ENCODE measurements around the gene FOXK2. TPM values are rescaled to one million over a fixed set of nuclear protein-coding genes. Genes with fewer than 3 reads are reported as not detected.

The FOXK2 gene
- total RNA-seq, 1 donor from 2014 or later, result 55.5 TPM

DNA sequence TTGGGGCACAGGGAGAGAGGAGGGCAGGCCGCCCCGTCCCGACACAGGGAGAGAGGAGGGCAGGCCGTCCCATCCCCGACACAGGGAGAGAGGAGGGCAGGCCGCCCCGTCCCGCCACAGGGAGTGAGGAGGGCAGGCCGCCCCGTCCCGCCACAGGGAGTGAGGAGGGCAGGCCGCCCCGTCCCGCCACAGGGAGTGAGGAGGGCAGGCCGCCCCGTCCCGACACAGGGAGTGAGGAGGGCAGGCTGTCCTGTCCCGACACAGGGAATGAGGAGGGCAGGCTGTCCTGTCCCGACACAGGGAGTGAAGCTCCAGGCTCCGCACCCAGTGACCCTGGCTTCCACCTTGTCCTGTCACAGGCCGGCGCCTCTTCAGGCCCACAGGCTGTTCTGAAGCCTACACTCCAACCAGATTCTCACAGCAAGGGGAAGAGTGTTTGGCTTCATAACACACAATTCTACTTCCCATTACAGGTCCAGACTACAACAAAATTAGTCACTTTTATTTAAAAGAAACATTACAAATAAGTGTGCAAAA lies 94.6 kb downstream of the FOXK2 start:
- no peaks in the 10 kb centered on the region for H3K9me3 ChIP-seq
- peaks cover 0 to 54% of the 10 kb centered on the region in 2 donors for H3K36me3 ChIP-seq
- no peak for TF ChIP-seq CTCF (IDR thresholded peaks at IDR 0.05)
- no peak for TF ChIP-seq POLR2AphosphoS5 (IDR thresholded peaks at IDR 0.05; ENCODE audit: insufficient read depth in 1 of 2, low read depth in 1 of 2)
- TF ChIP-seq POLR2A (IDR thresholded peaks at IDR 0.05), result no peak
- H3K27me3 ChIP-seq, result no peaks in the 10 kb centered on the region
- H3K4me1 ChIP-seq, result no peaks in the 10 kb centered on the region
- intact Hi-C loops (cut with DNase I), result no loop called here
- no peak overlapping the region for H3K27ac ChIP-seq
- DNase-seq (ENCODE audit: extremely low spot score in 2 of 2), result no peak
- no peak overlapping the region for H3K4me3 ChIP-seq

- Histone ChIP-seq H3K36me3 (peaks cover 0 to 62% of the 10 kb centered on the region in 2 donors), H3K9me3 (no peaks in the 10 kb centered on the region), H3K4me1 (no peaks in the 10 kb centered on the region), H3K27me3 (no peaks in the 10 kb centered on the region), H3K4me3 (no peak overlapping the region), H3K27ac (no peak overlapping the region)
- DNase-seq (ENCODE audit: extremely low spot score in 2 of 2), result no peak
- TF ChIP-seq POLR2A (IDR thresholded peaks at IDR 0.05), result no peak
- no peak for TF ChIP-seq POLR2AphosphoS5 (IDR thresholded peaks at IDR 0.05; ENCODE audit: insufficient read depth in 1 of 2, low read depth in 1 of 2)
- no peak for TF ChIP-seq CTCF (IDR thresholded peaks at IDR 0.05)
- intact Hi-C loops (cut with DNase I), result no loop called here
Observed at GRCh38 chr17:82615084-82616020, 95.8 kb downstream of the FOXK2 start.

GRCh38 chr17:82616021-82616711 lies 96.6 kb downstream of the FOXK2 start:
- H3K36me3 ChIP-seq, result peaks cover 0 to 65% of the 10 kb centered on the region in 2 donors
- intact Hi-C loops (cut with DNase I), result no loop called here

DNA sequence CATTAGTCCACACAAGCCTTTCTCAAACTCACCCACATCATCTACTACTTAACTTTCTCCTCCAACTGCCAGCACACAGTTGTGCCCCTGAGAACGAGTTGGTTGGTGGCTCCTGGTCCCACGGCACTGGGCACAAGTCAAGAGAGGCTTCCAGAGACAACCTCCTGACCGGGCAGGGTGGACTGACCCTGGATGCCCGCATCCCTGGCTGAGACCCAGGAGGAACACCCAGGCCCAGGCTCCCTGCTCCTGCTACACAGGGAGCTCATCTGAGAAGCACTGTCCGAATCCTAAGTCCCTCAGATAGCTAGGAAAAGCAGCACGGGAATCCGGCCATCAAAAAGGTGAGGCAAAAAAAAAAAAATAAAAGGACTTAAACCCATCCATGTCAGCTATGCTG lies 99.7 kb downstream of the FOXK2 start:
- intact Hi-C loops (cut with DNase I), result no loop called here
- Histone ChIP-seq H3K4me1 (no peaks in the 10 kb centered on the region), H3K27ac (no peak overlapping the region), H3K9me3 (no peaks in the 10 kb centered on the region), H3K27me3 (no peaks in the 10 kb centered on the region), H3K36me3 (peaks cover 0 to 81% of the 10 kb centered on the region in 2 donors), H3K4me3 (no peak overlapping the region)
- TF ChIP-seq CTCF (IDR thresholded peaks at IDR 0.05), result no peak
- TF ChIP-seq POLR2AphosphoS5 (IDR thresholded peaks at IDR 0.05; ENCODE audit: insufficient read depth in 1 of 2, low read depth in 1 of 2), result no peak
- no peak for TF ChIP-seq POLR2A (IDR thresholded peaks at IDR 0.05)
- no peak for DNase-seq (ENCODE audit: extremely low spot score in 2 of 2)

More at GRCh38 chr17:82616021-82616711, 96.6 kb downstream of the FOXK2 start:
- no peak for TF ChIP-seq POLR2AphosphoS5 (IDR thresholded peaks at IDR 0.05; ENCODE audit: insufficient read depth in 1 of 2, low read depth in 1 of 2)
- no peak overlapping the region for H3K27ac ChIP-seq
- no peak overlapping the region for H3K4me3 ChIP-seq
- H3K4me1 ChIP-seq, result no peaks in the 10 kb centered on the region
- DNase-seq (ENCODE audit: extremely low spot score in 2 of 2), result no peak
- H3K9me3 ChIP-seq, result no peaks in the 10 kb centered on the region
- H3K27me3 ChIP-seq, result no peaks in the 10 kb centered on the region

GRCh38 chr17:82619641-82620040 lies 100.1 kb downstream of the FOXK2 start:
- no peaks in the 10 kb centered on the region for H3K4me1 ChIP-seq
- no peak for TF ChIP-seq POLR2AphosphoS5 (IDR thresholded peaks at IDR 0.05; ENCODE audit: insufficient read depth in 1 of 2, low read depth in 1 of 2)
- TF ChIP-seq CTCF (IDR thresholded peaks at IDR 0.05), result no peak
- TF ChIP-seq POLR2A (IDR thresholded peaks at IDR 0.05), result no peak
- peaks cover 0 to 85% of the 10 kb centered on the region in 2 donors for H3K36me3 ChIP-seq
- no peak for DNase-seq (ENCODE audit: extremely low spot score in 2 of 2)
- intact Hi-C loops (cut with DNase I), result no loop called here
- no peaks in the 10 kb centered on the region for H3K9me3 ChIP-seq
- H3K27me3 ChIP-seq, result no peaks in the 10 kb centered on the region
- no peak overlapping the region for H3K4me3 ChIP-seq
- H3K27ac ChIP-seq, result no peak overlapping the region
